ENCODE data around the gene TGFB2.

TGFB2 gene

GRCh38 chr1:218362418-218363076 is 17.4 kb downstream of the TGFB2 start:
- DNase-seq = no peak

- DNase-seq = no peak
These were observed 18.0 kb downstream of the TGFB2 start for GRCh38 chr1:218363141-218363540.

DNA sequence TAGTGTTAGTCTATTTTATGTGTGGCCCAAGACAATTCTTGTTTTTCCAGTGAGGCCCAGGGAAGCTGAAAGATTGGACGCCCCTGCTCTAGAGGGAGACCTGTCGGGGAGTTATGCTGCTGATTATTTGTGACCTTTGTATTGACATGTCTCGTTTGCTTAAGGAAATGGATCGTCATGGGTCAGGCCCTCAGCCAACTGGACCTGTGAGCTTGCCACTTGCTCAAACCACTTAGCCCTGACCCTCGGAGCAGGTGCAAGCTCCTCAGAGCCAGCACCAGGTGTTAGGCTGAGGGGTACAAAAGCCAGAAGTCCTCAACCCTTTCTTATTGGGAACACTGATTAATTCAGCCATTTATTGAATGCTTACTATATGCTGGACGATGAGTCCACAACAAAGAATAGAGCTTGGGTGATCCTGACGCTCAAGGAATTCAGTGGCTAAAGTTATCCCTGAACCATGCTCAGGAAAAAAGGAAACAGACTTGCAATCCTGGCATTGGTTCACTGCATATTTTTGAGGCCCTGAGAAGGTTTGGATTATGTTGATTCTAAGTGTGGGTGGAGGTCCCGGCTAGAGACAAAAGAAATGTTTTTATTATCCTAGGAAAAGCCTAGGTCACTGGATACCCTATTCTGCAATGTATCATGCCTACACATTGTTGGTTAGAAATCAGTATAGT is 19.0 kb downstream of the TGFB2 start:
- DNase-seq = no peak

DNA sequence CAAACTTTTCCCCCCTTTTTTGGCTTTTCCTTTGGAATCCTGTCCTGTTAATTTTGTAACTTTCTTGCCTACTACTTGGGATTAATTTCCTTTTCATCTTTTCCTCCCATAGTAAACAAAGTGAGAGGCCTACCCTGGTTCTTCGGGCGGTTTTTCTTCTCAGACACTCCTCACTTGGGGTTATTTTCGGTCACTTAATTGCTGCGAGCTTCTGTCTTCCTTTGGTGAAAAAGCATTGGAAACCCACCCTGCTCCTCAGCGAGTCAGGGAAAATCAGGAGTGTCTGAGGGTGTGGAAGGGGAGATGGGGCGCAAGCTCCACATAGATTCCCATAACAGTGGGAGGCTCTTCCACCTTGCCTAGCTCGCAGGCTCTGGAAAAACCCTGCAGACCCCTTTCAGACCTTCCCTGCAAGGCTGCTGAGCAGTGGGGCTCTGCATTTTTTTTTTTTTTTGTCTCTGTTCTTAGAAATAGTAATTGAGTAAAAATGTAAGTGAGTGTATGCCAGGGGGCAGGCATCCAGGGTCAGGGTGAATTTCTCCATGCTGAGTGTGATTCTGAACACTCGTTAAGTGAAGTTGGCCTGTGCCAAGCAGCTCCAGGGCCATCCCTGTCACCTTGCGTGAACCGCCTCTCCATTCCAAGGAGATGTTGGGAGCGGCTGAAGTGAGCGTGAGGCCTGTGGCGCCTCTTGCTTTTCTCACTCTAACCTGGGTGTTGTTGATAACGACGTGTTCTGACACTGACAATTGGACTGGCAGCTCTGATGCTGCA is 20.3 kb downstream of the TGFB2 start:
- DNase-seq = no peak

- no peak for DNase-seq
These were observed 21.4 kb downstream of the TGFB2 start for GRCh38 chr1:218366322-218367052.

DNA sequence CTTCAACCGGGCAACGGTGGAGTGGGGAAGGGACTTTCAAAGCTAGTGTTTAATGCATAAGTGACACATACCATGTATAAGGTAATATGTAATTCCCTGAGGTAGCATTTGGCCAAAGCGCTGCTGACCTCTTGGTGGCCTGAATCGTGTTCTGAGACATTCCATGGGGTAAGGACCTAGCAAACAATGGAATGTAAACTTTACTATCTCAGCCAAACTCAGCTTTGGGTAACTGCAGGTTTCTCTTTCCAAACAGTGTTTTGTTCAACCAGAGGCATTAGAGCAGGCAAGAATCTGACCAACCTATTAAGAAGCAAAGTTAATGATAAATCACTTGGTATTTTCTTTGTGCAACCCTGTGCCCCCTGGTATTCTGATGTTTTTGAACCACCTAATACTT is 22.0 kb downstream of the TGFB2 start:
- DNase-seq = no peak

DNA sequence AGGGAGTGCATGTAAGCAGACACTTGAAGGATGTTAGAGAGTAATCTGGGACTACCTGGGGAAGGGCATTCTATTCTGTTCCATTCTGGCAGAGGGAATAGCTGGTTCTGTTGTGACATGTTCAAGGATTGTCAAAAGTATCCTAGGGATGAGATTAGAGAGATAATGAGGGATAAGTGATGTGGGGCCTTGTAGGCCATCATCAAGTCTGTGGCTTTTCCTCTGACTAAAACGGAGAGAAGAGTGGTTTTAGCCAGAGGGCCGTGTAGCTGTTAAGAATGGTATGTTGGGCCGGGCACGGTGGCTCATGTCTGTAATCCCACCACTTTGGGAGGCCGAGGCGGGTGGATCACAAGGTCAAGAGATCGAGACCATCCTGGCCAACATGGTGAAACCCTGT is 23.6 kb downstream of the TGFB2 start:
- DNase-seq = no peak

DNA sequence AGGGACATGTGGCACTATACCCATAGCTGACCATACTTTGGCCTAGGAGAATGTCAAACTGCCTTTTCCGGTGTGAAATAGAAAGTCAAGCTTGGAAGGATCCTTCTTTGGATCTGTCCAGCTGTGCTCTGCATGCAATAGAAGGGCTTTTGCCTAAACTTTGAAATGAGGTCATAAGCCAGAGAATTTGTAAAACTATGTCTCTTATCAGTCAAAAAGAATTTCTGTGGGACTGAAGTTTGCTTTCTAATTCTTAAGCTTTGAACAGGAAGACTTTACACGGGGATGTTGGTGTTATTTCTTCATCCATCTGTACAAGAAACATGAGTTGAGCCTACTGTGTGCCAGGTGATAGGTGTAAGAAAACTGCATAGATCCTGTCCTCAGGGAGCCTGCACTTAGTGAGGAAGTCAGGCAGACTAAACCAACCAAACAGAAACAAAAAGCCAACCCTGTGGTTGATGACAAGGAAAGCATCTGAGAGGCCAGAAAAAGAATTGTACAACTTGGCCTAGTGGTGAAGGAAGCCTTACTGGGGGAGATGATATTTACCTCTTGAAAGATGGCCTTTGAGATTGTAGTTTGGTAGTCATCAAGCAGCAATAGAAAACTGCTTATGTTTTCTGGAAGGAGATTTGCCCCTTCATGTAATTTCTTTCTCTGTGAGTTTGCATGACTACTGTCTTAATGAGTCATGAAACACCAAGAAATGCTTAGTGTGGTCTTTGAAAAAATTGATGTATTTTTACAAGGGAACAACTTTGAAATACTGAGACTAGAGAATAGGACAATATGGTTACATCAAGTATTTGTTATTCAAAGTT is 24.8 kb downstream of the TGFB2 start:
- DNase-seq = peak; percentile 43

DNA sequence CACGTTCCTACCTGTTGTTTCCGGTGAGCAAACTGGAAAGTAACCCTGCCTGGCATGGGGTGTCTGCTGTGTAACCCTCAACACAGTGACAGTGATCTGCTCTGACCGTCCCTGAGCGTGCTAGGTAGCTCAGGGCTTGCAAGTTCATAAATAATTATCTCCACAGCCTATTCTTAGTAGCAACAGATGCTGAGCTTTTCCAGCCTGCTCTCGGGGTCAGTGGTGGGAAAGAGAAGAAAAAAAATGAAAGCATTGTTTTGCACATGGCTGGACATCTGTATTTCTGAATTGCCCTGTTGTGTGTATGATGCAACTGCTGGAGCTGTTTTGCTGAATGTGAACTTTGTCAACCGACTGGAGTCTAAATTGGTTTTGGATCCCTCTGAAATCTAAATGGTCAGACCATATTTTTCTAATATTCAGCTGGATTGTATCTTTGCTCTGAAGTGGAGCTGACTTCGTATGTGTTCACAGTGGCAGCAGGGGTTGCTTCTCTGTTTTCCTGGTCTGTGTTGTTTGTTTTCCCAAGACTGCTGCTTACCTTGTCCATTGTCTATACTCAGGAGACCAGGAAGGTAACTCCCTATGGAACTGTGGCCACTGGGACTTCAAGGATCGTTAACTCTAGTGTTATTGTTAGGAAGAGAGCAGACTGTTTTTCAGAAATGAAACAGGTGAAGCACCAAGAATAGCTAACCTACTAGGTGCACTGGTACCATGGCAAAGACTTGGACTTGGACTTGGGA is 27.0 kb downstream of the TGFB2 start:
- DNase-seq = no peak

- no peak for DNase-seq
These were observed 29.5 kb downstream of the TGFB2 start for GRCh38 chr1:218374401-218375353.

GRCh38 chr1:218376722-218377121 is 31.6 kb downstream of the TGFB2 start:
- DNase-seq = no peak

- peak; percentile 96 for DNase-seq
These were observed 32.1 kb downstream of the TGFB2 start for GRCh38 chr1:218377143-218377660.

- peak; percentile 49 for DNase-seq
These were observed 35.2 kb downstream of the TGFB2 start for GRCh38 chr1:218380125-218380977.

DNA sequence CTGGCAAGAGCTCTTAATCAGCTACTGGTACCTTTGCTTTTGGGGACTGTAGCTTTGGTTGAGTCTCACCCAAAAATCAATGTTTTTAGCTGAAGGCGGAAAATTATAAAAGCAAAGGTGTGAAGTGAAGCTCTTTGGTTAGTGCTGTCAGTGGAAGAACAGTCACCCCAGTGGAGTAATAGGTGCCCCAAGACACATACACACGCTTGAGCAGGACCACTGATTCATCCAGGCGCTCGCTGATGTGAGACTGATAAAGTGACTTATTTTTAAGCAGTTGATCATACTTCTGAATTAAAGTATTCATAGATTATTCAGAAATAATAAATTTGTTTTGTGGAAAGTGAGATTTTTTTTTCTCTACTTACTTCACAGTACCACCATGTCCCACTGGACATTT is 37.1 kb downstream of the TGFB2 start:
- DNase-seq = no peak

- DNase-seq = no peak
These were observed 37.9 kb downstream of the TGFB2 start for GRCh38 chr1:218383051-218383450.

DNA sequence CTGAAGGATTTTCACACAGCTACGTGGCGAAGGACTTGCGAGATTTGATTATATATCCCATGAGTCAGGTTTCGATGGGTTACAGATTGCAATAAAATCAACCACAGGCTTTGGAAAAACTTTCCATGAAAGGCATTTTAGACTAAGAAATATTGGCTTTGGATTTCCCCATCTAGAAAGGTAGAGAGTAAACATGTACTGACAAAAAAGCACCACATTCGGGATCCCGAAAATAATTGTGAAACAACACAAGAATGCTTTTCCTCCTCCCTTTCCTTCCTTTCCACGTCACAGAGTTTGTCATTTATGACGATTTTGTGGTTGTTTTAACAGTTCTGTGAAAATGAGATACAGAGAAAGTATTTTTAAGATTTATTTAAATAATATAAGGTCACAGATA is 38.5 kb downstream of the TGFB2 start:
- DNase-seq = no peak

DNA sequence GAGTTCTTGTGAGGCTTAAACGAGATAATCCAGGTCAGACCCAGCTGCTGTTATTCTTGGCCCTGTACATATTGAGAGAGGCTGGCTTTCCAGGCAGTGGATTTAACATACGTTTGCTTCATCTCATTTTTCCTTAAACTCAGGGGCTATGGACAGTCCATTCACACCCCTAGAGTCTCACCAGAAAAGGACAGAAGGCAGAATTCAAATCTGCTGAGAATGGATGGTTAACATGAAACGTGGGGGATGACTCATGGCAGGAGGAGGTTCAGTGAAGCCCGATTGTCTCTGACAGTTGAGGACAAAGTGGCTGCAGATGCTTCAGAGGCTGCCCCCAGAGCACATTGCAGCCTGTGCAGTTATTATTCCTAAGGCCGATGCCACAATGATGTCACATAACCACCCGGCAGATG is 39.5 kb downstream of the TGFB2 start:
- peak; percentile 19 for DNase-seq

GRCh38 chr1:218388591-218388990 is 43.5 kb downstream of the TGFB2 start:
- no peak for DNase-seq

DNA sequence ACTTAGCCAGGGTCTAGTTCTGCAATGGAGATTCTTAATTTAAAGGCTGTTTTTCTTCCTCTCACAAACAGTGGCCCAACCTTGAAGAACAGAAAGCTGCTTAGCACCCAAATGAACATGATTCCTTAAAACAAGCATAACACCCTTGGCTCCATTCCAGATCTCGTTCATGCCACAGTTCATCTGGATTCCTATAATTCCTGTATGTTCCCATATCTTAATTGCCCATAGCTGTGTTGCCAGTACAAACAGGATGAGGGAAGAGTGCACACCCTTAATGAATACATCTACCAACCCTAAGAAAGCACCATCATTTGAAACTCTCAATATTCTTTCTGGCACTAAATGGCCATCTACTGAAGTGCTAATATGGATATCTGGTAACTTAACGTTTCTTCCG is 45.5 kb downstream of the TGFB2 start:
- DNase-seq = no peak

Measured in HCEC 1CT (cell line).